Measurements from ENCODE around the gene SLC35F3.

The SLC35F3 gene

GRCh38 chr1:234337233-234337632, 432.8 kb downstream of the SLC35F3 start:
- Histone ChIP-seq H3K4me3 (ENCODE audit: insufficient read depth, low read length, poor library complexity, severe bottlenecking) (no peak overlapping the region), H2AFZ (ENCODE audit: low read depth, low read length, severe bottlenecking) (no peak overlapping the region), H4K20me1 (ENCODE audit: low read depth, low read length) (no peaks in the 10 kb centered on the region), H3K9ac (ENCODE audit: low read length) (no peak overlapping the region), H3F3A (ENCODE audit: insufficient read depth) (no peaks in the 10 kb centered on the region), H3K79me2 (ENCODE audit: insufficient read depth, low read length) (no peaks in the 10 kb centered on the region), H3K4me2 (ENCODE audit: low read depth, low read length, poor library complexity, severe bottlenecking) (no peak overlapping the region), H3K27me3 (ENCODE audit: low read length) (no peaks in the 10 kb centered on the region), H3K27ac (ENCODE audit: low read depth, low read length) (no peak overlapping the region), H3K9me2 (replicated peaks; ENCODE audit: insufficient read depth, low read length) (no peaks in the 10 kb centered on the region), H3K36me3 (ENCODE audit: low read length) (no peaks in the 10 kb centered on the region), H3K9me3 (ENCODE audit: insufficient read depth, low read length) (peaks cover 4% of the 10 kb centered on the region; the same call in 1 of the 2 replicates)
- TF ChIP-seq CTCF (IDR thresholded peaks at IDR 0.05; ENCODE audit: insufficient read depth, low read length, poor library complexity, severe bottlenecking) (no peak), EZH2phosphoT487 (conservative IDR thresholded peaks at IDR 0.05; ENCODE audit: low read length) (no peak)

GRCh38 chr1:234340528-234340927, 436.1 kb downstream of the SLC35F3 start:
- Histone ChIP-seq H2AFZ (ENCODE audit: low read depth, low read length, severe bottlenecking) (no peak overlapping the region), H3K27ac (ENCODE audit: low read depth, low read length) (no peak overlapping the region), H3K4me3 (ENCODE audit: insufficient read depth, low read length, poor library complexity, severe bottlenecking) (no peak overlapping the region), H3K4me2 (ENCODE audit: low read depth, low read length, poor library complexity, severe bottlenecking) (no peak overlapping the region), H3F3A (ENCODE audit: insufficient read depth) (no peaks in the 10 kb centered on the region), H3K27me3 (ENCODE audit: low read length) (no peaks in the 10 kb centered on the region), H3K36me3 (ENCODE audit: low read length) (no peaks in the 10 kb centered on the region), H3K9me3 (ENCODE audit: insufficient read depth, low read length) (peaks cover 4% of the 10 kb centered on the region; the same call in 1 of the 2 replicates), H3K9ac (ENCODE audit: low read length) (no peak overlapping the region), H3K79me2 (ENCODE audit: insufficient read depth, low read length) (no peaks in the 10 kb centered on the region), H4K20me1 (ENCODE audit: low read depth, low read length) (no peaks in the 10 kb centered on the region), H3K9me2 (replicated peaks; ENCODE audit: insufficient read depth, low read length) (no peaks in the 10 kb centered on the region)
- TF ChIP-seq CTCF (IDR thresholded peaks at IDR 0.05; ENCODE audit: insufficient read depth, low read length, poor library complexity, severe bottlenecking) (no peak), EZH2phosphoT487 (conservative IDR thresholded peaks at IDR 0.05; ENCODE audit: low read length) (no peak)

GRCh38 chr1:234342774-234343173, 438.3 kb downstream of the SLC35F3 start:
- Histone ChIP-seq H3K9ac (ENCODE audit: low read length) (no peak overlapping the region), H3K4me3 (ENCODE audit: insufficient read depth, low read length, poor library complexity, severe bottlenecking) (no peak overlapping the region), H2AFZ (ENCODE audit: low read depth, low read length, severe bottlenecking) (no peak overlapping the region), H3K9me3 (ENCODE audit: insufficient read depth, low read length) (0 out of 2 replicates have a peak, but pooled peaks cover 4% of the 10 kb centered on the region), H3F3A (ENCODE audit: insufficient read depth) (no peaks in the 10 kb centered on the region), H3K27ac (ENCODE audit: low read depth, low read length) (no peak overlapping the region), H3K36me3 (ENCODE audit: low read length) (no peaks in the 10 kb centered on the region), H3K79me2 (ENCODE audit: insufficient read depth, low read length) (no peaks in the 10 kb centered on the region), H3K27me3 (ENCODE audit: low read length) (no peaks in the 10 kb centered on the region), H3K4me2 (ENCODE audit: low read depth, low read length, poor library complexity, severe bottlenecking) (no peak overlapping the region), H4K20me1 (ENCODE audit: low read depth, low read length) (no peaks in the 10 kb centered on the region), H3K9me2 (replicated peaks; ENCODE audit: insufficient read depth, low read length) (no peaks in the 10 kb centered on the region)
- TF ChIP-seq CTCF (IDR thresholded peaks at IDR 0.05; ENCODE audit: insufficient read depth, low read length, poor library complexity, severe bottlenecking) (no peak), EZH2phosphoT487 (conservative IDR thresholded peaks at IDR 0.05; ENCODE audit: low read length) (no peak)
